Stimulated activated CD4-positive, alpha-beta T cell treated with anti-CD3 and anti-CD28 coated beads, Interleukin-1b, Interleukin-23, amount 100 ng/mL, for 4 hours (primary cell): Measurements from ENCODE around the gene CCDC188.

Source experiments
- DNase-seq, 2 donors: peaks; one replicate each; pipeline ENCODE4 v3.0.0-alpha.2; 2020; ENCODE audit warnings: low read depth in 2 of 2

CCDC188 gene

GRCh38 chr22:20148414-20148813, 2.4 kb downstream of the CCDC188 start:
- DNase-seq, result no peak

- no peak for DNase-seq
Measured at GRCh38 chr22:20147237-20147988, 3.4 kb downstream of the CCDC188 start.

DNA sequence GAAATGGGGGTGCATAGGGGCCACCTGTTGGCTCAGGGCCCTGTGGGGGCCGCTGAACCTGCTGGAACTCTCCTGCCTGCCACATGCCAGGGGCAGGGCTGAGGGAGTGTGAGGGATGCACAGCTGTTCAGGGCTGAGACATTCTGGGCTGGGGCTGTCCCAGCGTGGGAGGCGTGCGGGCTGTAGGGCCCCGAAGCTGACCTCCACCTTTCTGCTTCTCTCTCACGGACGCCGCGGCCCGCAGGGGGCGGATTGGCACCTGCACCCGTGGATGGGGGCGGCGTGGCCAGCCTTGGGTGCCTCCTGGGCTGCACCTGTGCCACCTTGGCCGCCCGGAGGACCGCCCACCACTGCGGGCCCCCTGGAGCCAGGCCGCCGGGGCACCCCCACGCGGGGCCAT, 4.1 kb downstream of the CCDC188 start:
- no peak for DNase-seq

GRCh38 chr22:20145832-20146223, 5.0 kb downstream of the CCDC188 start:
- no peak for DNase-seq

DNA sequence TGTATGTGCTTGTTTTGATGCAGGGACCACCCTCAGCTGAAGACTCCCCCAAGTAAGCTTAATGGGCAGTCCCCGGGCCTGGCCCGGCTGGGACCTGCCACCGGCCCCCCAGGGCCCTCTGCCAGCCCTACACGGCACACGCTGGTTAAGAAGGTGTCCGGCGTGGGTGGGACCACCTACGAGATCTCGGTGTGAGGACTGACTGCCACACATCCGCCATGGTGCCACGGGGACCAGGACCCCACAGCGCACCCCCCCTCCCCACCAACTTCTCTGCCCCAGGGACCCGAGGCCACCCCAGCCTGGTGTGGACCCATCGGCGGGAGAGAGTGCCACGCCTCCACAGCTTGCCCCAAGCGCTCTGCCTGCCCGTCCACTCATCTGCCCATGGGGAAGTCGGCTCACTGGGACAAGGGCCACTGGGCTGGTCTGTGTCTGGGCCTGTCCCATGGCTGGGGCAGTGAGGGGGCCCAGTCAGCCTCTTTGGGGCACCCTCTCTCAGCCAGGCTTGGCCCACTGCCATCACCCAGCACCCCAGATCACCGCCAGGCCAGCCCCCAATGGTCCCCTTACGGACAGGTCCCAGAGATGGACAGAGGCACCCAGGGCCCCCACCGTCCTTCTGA, 5.5 kb downstream of the CCDC188 start:
- DNase-seq, result no peak

DNA sequence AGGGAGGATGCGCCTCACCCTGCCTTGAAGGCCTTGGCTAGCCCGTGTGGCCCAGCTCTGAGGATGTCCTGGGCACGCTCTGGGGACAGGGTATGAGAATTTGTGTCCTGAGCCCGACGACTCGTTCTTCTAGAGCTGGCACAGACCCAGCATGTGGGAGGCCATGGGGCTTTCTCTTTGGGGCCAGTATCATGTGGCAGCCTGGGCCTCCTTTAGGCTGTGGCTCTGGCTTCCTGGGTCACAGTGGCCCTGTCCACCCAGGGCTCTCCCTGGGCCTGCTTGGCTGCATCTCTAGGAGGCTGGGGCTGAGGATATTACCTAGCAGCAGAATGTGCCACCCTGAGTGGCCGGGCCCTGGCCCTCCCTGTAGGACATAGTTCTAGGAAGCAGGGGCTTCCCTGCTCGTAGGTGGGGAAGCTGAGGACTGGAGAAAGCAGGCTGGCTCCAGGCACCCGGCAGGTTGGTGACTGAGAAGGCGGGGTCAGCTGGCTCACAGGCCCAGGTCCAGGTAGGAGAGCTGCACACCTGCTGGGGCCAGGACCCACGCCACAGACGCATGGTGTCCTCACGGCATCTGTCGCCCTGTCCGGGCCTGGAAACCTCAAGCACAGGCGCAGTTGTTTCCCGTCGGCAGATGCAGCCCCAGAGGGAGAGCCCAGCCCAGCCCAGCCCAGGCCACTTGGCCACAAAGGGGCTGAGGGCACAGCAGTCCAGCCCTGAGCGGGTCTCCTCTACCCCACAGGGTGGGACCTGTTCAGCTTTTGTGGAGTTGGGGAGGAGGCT, 6.8 kb downstream of the CCDC188 start:
- no peak for DNase-seq

GRCh38 chr22:20142711-20143621, 7.9 kb downstream of the CCDC188 start:
- DNase-seq, result no peak

GRCh38 chr22:20141186-20142077, 9.4 kb downstream of the CCDC188 start:
- DNase-seq, result no peak

DNA sequence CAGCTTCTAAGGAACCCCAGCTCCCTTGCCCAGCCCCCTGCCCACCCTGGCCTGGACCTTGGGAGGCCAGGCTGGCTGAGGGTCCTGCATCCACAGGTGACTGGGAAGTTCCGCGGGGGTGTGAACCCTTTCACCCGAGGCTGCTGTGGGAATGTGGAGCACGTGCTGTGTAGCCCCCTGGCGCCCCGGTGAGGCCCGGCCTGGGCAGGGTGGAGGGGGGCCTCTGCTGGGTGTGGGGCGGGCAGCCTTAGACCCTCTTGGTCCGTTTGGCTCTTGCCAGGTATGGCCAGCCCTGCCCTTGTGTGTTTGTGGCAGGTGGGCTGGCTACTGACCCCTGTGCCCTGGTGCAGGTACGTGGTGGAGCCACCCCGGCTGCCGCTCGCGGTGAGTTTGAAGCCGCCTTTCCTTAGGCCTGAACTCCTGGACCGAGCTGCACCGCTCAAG, 10.3 kb downstream of the CCDC188 start:
- no peak for DNase-seq

- DNase-seq, result no peak
Measured at GRCh38 chr22:20140107-20140445, 10.8 kb downstream of the CCDC188 start.

- DNase-seq, result no peak
Measured at GRCh38 chr22:20139391-20140106, 11.3 kb downstream of the CCDC188 start.

- DNase-seq, result no peak
Measured at GRCh38 chr22:20138868-20139267, 12.0 kb downstream of the CCDC188 start.

DNA sequence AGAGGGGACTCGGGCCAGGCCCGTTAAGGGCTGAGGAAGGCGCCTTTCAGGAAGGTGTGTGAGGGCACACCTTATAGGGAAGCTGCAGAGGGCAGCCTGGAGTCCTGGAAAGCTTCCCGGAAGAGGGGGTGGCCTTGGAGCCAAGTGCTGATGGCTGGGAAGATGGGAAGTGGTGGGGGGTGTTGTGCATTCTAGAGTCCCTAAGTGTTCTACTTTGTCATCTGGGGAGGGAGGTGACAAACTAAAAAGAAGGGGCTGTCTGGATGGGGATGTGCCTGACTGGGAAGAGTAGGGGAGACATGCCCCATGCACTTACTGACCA, 12.5 kb downstream of the CCDC188 start:
- no peak for DNase-seq

- DNase-seq, result no peak
Measured at GRCh38 chr22:20137671-20138416, 13.0 kb downstream of the CCDC188 start.

GRCh38 chr22:20137113-20137512, 13.7 kb downstream of the CCDC188 start:
- no peak for DNase-seq

DNA sequence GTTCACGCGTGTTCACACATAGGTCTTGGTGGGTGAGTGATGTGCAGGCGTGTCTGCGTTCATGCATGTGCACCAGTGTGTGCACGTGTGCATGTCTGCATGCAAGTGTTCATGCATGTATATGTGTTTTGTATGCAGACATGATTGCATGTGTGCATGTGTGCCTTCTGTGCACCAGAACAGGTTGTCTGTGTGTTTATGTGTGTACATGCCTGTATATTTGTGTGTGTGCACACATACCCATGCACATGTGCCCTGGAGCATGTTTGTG, 14.3 kb downstream of the CCDC188 start:
- DNase-seq, result no peak

GRCh38 chr22:20135806-20136602, 14.9 kb downstream of the CCDC188 start:
- DNase-seq, result no peak

DNA sequence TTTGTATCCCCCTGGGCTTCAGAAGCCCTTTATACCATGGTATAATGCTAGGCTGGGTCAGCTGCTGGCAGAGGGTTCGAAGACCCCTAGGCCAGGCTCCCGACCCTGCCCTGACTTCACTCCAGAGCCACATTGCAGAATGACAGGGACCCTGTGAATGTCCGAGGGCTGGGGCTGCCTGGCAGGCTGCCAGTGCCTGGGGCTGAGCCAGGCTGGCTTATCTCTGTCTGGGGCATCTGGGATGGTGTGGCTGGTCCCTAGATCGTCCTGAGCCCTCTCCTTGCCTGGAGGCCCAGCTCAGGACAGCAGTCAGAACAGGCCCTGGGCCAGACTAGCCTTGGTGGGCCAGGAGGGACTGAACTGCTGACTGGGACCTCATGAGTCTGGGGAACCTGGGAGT, 15.6 kb downstream of the CCDC188 start:
- no peak for DNase-seq
